GM23338 (cell line): ENCODE results near the gene TNS1. TPM values are rescaled to one million over a fixed set of nuclear protein-coding genes. Genes with fewer than 3 reads are reported as not detected.

ENCODE experiments used
- ATAC-seq: fragments of 200-7000 bp; cut with Tn5 transposase; 3 replicates; pipeline ENCODE4 v1.9.1; 2020
- DNase-seq: peaks from one replicate; pipeline ENCODE4 v3.0.0-alpha.2; 2015; ENCODE audit warnings: low spot score
- H2AFZ ChIP-seq: fragments of 200-600 bp; sonication (generic); 2 replicates; pipeline ENCODE4 v1.8.0; 2016; ENCODE audit warnings: antibody characterized with exemption, mild to moderate bottlenecking, moderate library complexity
- H3F3A ChIP-seq: fragments of 200-600 bp; sonication (generic); replicated peaks from 2 replicates; pipeline ENCODE4 v1.8.0; 2017; ENCODE audit warnings: antibody characterized with exemption, mixed run types, low read depth
- H3K27ac ChIP-seq: fragments of 200-600 bp; sonication (generic); 2 replicates; pipeline ENCODE4 v1.6.1; 2016; ENCODE audit warnings: low read depth
- H3K27me3 ChIP-seq: fragments of 200-600 bp; sonication (generic); 2 replicates; pipeline ENCODE4 v1.8.0; 2016; ENCODE audit warnings: mild to moderate bottlenecking, mixed run types, moderate library complexity; ENCODE audit not compliant: insufficient read depth
- H3K36me3 ChIP-seq: fragments of 200-600 bp; sonication (generic); 2 replicates; pipeline ENCODE4 v1.8.0; 2016; ENCODE audit warnings: mild to moderate bottlenecking; ENCODE audit not compliant: insufficient read depth
- H3K4me1 ChIP-seq: fragments of 200-600 bp; sonication (generic); 2 replicates; pipeline ENCODE4 v1.8.0; 2016; ENCODE audit warnings: mild to moderate bottlenecking, moderate library complexity; ENCODE audit not compliant: insufficient read depth
- H3K4me2 ChIP-seq: fragments of 200-600 bp; sonication (generic); 2 replicates; pipeline ENCODE4 v1.7.1; 2017; ENCODE audit warnings: mixed run types
- H3K4me3 ChIP-seq: fragments of 200-600 bp; sonication (generic); 2 replicates; pipeline ENCODE4 v1.6.1; 2016; ENCODE audit warnings: mixed run types
- H3K79me2 ChIP-seq: fragments of 200-600 bp; sonication (generic); replicated peaks from 2 replicates; pipeline ENCODE4 v1.8.0; 2017; ENCODE audit warnings: mild to moderate bottlenecking; ENCODE audit not compliant: insufficient read depth
- H3K9me2 ChIP-seq: fragments of 200-600 bp; sonication (generic); 2 replicates; pipeline ENCODE4 v1.8.0; 2017; ENCODE audit not compliant: insufficient read depth
- H4K20me1 ChIP-seq: fragments of 200-600 bp; sonication (generic); replicated peaks from 2 replicates; pipeline ENCODE4 v1.8.0; 2017; ENCODE audit warnings: mild to moderate bottlenecking; ENCODE audit not compliant: insufficient read depth
- H3K27ac Mint-ChIP-seq: 2 replicates; pipeline ENCODE4 v1.8.0; 2020; ENCODE audit warnings: inconsistent platforms, mild to moderate bottlenecking, moderate library complexity, mixed read lengths
- H3K27me3 Mint-ChIP-seq: 3 replicates; pipeline ENCODE4 v1.8.0; 2022; ENCODE audit warnings: low read depth, mild to moderate bottlenecking, moderate library complexity, mixed read lengths, inconsistent platforms; ENCODE audit not compliant: insufficient read depth, poor library complexity
- H3K36me3 Mint-ChIP-seq: 3 replicates; pipeline ENCODE4 v1.8.0; 2021; ENCODE audit warnings: low read depth, mild to moderate bottlenecking, inconsistent platforms, moderate library complexity, mixed read lengths
- H3K4me1 Mint-ChIP-seq: 3 replicates; pipeline ENCODE4 v1.8.0; 2020; ENCODE audit warnings: mild to moderate bottlenecking, inconsistent platforms, mixed read lengths
- H3K4me3 Mint-ChIP-seq: 3 replicates; pipeline ENCODE4 v1.8.0; 2021; ENCODE audit warnings: moderate library complexity, mild to moderate bottlenecking, inconsistent platforms, mixed read lengths
- H3K9me3 Mint-ChIP-seq: 3 replicates; pipeline ENCODE4 v1.8.0; 2020; ENCODE audit warnings: moderate library complexity, mild to moderate bottlenecking, inconsistent platforms, mixed read lengths
- CREB1 ChIP-seq: fragments of 250-450 bp; sonication (Bioruptor Pico); IDR thresholded peaks from 2 replicates; pipeline ENCODE4 v1.5.0; 2020; ENCODE audit warnings: low read depth, mild to moderate bottlenecking, moderate library complexity
- REST ChIP-seq: IDR thresholded peaks from one replicate; pipeline ENCODE4 v1.6.1; 2018; ENCODE audit warnings: antibody characterized with exemption; ENCODE audit not compliant: unreplicated experiment
- polyA plus RNA-seq: library from polyadenylated mRNA; unstranded; fragments of >200 nt; fragmentation: Nextera tagmentation; extraction: Ambion mirVana; gene quantifications from 2 replicates; pipeline ENCODE4 v1.2.1, GENCODE V29; 2016
- total RNA-seq: library from RNA; depleted of rRNA; stranded (reverse); fragments of >200 nt; shearing (Covaris generic); gene quantifications from 2 replicates; pipeline ENCODE4 v1.2.3, GENCODE V29; 2014
- TF ChIP-seq, protein P1 (sequence below): IDR thresholded peaks from 2 replicates; pipeline ENCODE4 v1.6.1; 2016; ENCODE audit warnings: antibody characterized with exemption
- TF ChIP-seq, protein P2 (sequence below), 2 experiments: fragments of 200-600 bp in 1 of 2; sonication (generic) in 1 of 2; conservative IDR thresholded peaks; 2 replicates each; pipeline versions ENCODE4 v1.5.1 to v1.6.1; 2016 to 2017; ENCODE audit warnings: antibody characterized with exemption in 2 of 2, low read depth in 2 of 2, mild to moderate bottlenecking in 2 of 2, moderate library complexity in 1 of 2

Gene TNS1
- total and polyA plus RNA-seq, 2 experiments from 2014 or later: 2.0 to 7.4 TPM

DNA sequence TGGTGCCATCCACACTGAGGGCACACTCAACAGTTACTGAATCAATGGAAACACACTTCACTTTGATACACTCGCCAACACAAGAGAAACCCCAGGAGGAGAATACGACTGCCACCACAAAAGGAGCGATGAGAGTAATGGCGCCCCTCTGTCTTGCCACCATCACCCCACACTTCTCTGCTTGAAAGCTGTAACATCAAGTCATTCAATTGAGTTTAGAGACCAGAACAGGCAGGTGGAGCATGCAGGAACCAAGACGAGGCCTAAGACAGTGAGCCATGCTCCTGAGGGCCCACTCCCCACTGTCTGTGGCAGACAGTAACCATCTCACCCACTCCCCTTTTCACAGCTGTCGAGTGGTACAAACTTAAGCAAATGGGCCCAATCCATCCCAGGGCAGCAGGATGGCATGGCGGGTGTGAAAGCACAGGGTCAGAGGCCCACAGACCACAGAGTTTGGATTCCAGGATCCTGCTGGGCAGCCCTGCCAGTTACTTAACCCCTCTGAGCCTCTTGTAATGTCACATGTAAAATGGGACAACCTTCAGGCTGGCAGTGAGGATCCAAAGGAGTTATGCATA lies 101.9 kb downstream of the TNS1 start:
- Mint-ChIP-seq H3K9me3 (no peaks in the 10 kb centered on the region), H3K27me3 (peaks cover 5% of the 10 kb centered on the region), H3K4me1 (peaks cover 17% of the 10 kb centered on the region), H3K27ac (no peak overlapping the region), H3K4me3 (no peak overlapping the region), H3K36me3 (no peaks in the 10 kb centered on the region; the same call in 2 of the 3 replicates)
- Histone ChIP-seq H4K20me1 (no peaks in the 10 kb centered on the region), H3K4me1 (no peaks in the 10 kb centered on the region), H3K27ac (no peak overlapping the region), H3K4me2 (no peak overlapping the region), H3K27me3 (no peaks in the 10 kb centered on the region), H2AFZ (no peak overlapping the region), H3F3A (no peaks in the 10 kb centered on the region), H3K36me3 (no peaks in the 10 kb centered on the region), H3K4me3 (no peak overlapping the region), H3K79me2 (no peaks in the 10 kb centered on the region), H3K9me2 (no peaks in the 10 kb centered on the region)
- no peak for TF ChIP-seq REST
- TF ChIP-seq CREB1 (CRISPR knock-in tag): no peak
- no peak for ATAC-seq
- no peak for DNase-seq

GRCh38 chr2:217900010-217900779 lies 102.6 kb downstream of the TNS1 start:
- no peaks in the 10 kb centered on the region for H3K79me2 ChIP-seq
- DNase-seq (peak; percentile 32), ATAC-seq (peak; percentile 21)
- H3K9me2 ChIP-seq: no peaks in the 10 kb centered on the region
- no peaks in the 10 kb centered on the region for H4K20me1 ChIP-seq
- Mint-ChIP-seq H3K4me1 (peaks cover 17% of the 10 kb centered on the region), H3K27me3 (peaks cover 2% of the 10 kb centered on the region), H3K4me3 (no peak overlapping the region), H3K27ac (0 out of 2 replicates have a peak overlapping the region, but pooled peaks have one; percentile 53), H3K36me3 (no peaks in the 10 kb centered on the region; the same call in 2 of the 3 replicates), H3K9me3 (no peaks in the 10 kb centered on the region)
- no peaks in the 10 kb centered on the region for H3F3A ChIP-seq
- H3K27ac ChIP-seq: no peak overlapping the region
- no peaks in the 10 kb centered on the region for H3K4me1 ChIP-seq
- H3K4me3 ChIP-seq: no peak overlapping the region
- H2AFZ ChIP-seq: no peak overlapping the region
- H3K36me3 ChIP-seq: no peaks in the 10 kb centered on the region
- no peaks in the 10 kb centered on the region for H3K27me3 ChIP-seq
- TF ChIP-seq, protein P1, sequence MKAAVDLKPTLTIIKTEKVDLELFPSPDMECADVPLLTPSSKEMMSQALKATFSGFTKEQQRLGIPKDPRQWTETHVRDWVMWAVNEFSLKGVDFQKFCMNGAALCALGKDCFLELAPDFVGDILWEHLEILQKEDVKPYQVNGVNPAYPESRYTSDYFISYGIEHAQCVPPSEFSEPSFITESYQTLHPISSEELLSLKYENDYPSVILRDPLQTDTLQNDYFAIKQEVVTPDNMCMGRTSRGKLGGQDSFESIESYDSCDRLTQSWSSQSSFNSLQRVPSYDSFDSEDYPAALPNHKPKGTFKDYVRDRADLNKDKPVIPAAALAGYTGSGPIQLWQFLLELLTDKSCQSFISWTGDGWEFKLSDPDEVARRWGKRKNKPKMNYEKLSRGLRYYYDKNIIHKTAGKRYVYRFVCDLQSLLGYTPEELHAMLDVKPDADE: no peak
- TF ChIP-seq, protein P2, sequence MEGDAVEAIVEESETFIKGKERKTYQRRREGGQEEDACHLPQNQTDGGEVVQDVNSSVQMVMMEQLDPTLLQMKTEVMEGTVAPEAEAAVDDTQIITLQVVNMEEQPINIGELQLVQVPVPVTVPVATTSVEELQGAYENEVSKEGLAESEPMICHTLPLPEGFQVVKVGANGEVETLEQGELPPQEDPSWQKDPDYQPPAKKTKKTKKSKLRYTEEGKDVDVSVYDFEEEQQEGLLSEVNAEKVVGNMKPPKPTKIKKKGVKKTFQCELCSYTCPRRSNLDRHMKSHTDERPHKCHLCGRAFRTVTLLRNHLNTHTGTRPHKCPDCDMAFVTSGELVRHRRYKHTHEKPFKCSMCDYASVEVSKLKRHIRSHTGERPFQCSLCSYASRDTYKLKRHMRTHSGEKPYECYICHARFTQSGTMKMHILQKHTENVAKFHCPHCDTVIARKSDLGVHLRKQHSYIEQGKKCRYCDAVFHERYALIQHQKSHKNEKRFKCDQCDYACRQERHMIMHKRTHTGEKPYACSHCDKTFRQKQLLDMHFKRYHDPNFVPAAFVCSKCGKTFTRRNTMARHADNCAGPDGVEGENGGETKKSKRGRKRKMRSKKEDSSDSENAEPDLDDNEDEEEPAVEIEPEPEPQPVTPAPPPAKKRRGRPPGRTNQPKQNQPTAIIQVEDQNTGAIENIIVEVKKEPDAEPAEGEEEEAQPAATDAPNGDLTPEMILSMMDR (conservative IDR thresholded peaks at IDR 0.05; ENCODE audit: low read depth in 2 of 2): peak in 1 of 2 experiments; percentile 26; a peak in 1 of 4 replicates
- no peak overlapping the region for H3K4me2 ChIP-seq
